IMR-90 (cell line): ENCODE data around the gene TUSC2.

Source experiments
- POLR2A ChIP-seq: IDR thresholded peaks from 2 replicates; pipeline ENCODE4 v1.6.1; 2012; ENCODE audit warnings: mild to moderate bottlenecking, low read depth, low read length
- USF2 ChIP-seq: fragments of 150-350 bp; IDR thresholded peaks from 2 replicates; pipeline ENCODE4 v1.6.1; 2017; ENCODE audit warnings: mild to moderate bottlenecking, antibody characterized with exemption, low read length, low read depth
- TF ChIP-seq, protein P1 (sequence below): conservative IDR thresholded peaks from 2 replicates; pipeline ENCODE4 v1.5.1; 2012; ENCODE audit warnings: mild to moderate bottlenecking, low read depth, low read length, improper control_type of control experiment

DNA sequence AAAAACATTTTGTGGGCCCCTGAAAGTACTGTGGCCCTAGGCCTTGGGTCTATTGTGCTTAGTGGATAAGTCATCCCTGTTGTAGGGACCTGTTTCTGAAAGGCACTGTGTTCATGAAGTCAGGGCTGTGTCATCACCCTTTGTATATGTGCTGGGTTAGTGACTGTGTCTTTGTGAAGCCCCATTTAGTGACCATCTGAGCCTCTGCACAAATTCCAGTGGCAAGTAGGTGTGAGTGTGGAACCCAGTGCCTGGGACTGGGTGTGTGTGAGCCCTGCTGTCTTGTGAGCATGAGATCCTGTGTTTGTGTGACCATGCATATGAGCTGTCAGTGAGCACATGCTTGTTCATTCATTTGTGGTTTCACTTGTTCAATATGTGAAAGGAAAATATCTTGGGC lies 23.4 kb downstream of the TUSC2 start:
- TF ChIP-seq, protein P1, sequence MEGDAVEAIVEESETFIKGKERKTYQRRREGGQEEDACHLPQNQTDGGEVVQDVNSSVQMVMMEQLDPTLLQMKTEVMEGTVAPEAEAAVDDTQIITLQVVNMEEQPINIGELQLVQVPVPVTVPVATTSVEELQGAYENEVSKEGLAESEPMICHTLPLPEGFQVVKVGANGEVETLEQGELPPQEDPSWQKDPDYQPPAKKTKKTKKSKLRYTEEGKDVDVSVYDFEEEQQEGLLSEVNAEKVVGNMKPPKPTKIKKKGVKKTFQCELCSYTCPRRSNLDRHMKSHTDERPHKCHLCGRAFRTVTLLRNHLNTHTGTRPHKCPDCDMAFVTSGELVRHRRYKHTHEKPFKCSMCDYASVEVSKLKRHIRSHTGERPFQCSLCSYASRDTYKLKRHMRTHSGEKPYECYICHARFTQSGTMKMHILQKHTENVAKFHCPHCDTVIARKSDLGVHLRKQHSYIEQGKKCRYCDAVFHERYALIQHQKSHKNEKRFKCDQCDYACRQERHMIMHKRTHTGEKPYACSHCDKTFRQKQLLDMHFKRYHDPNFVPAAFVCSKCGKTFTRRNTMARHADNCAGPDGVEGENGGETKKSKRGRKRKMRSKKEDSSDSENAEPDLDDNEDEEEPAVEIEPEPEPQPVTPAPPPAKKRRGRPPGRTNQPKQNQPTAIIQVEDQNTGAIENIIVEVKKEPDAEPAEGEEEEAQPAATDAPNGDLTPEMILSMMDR, result no peak
- TF ChIP-seq USF2, result no peak
- TF ChIP-seq POLR2A, result no peak
